Progenitor cell of endocrine pancreas (in vitro differentiated cells): ENCODE measurements around the gene SLAMF9. TPM values are rescaled to one million over a fixed set of nuclear protein-coding genes. Genes with fewer than 3 reads are reported as not detected.

Source experiments
- DNase-seq: peaks from one replicate; pipeline ENCODE4 v3.0.0; 2021; ENCODE audit warnings: low spot score; ENCODE audit not compliant: unreplicated experiment
- H3K27ac Mint-ChIP-seq: 2 replicates; pipeline ENCODE4 v1.8.0; 2021; ENCODE audit warnings: mild to moderate bottlenecking, moderate library complexity, mixed read lengths
- H3K27me3 Mint-ChIP-seq: 2 replicates; pipeline ENCODE4 v1.8.0; 2021; ENCODE audit warnings: mixed read lengths
- H3K36me3 Mint-ChIP-seq: 2 replicates; pipeline ENCODE4 v1.8.0; 2022; ENCODE audit warnings: mixed read lengths; ENCODE audit not compliant: insufficient read depth
- H3K4me1 Mint-ChIP-seq: 2 replicates; pipeline ENCODE4 v1.8.0; 2021; ENCODE audit warnings: low read depth, mixed read lengths
- H3K4me3 Mint-ChIP-seq: 2 replicates; pipeline ENCODE4 v1.8.0; 2021; ENCODE audit warnings: low read depth, mild to moderate bottlenecking, moderate library complexity, mixed read lengths
- H3K9me3 Mint-ChIP-seq: 2 replicates; pipeline ENCODE4 v1.8.0; 2021; ENCODE audit warnings: low read depth, mixed read lengths
- total RNA-seq: library from RNA; stranded (reverse); gene quantifications from 2 replicates; pipeline ENCODE4 v1.2.1, GENCODE V29; 2021
- TF ChIP-seq, protein P1 (sequence below): fragments of 200-600 bp; sonication (generic); IDR thresholded peaks from one replicate; pipeline ENCODE4 v1.5.0; 2021; ENCODE audit warnings: antibody characterized with exemption, mild to moderate bottlenecking; ENCODE audit not compliant: unreplicated experiment

Gene SLAMF9
- total RNA-seq, 1 donor from 2014 or later, result not detected

DNA sequence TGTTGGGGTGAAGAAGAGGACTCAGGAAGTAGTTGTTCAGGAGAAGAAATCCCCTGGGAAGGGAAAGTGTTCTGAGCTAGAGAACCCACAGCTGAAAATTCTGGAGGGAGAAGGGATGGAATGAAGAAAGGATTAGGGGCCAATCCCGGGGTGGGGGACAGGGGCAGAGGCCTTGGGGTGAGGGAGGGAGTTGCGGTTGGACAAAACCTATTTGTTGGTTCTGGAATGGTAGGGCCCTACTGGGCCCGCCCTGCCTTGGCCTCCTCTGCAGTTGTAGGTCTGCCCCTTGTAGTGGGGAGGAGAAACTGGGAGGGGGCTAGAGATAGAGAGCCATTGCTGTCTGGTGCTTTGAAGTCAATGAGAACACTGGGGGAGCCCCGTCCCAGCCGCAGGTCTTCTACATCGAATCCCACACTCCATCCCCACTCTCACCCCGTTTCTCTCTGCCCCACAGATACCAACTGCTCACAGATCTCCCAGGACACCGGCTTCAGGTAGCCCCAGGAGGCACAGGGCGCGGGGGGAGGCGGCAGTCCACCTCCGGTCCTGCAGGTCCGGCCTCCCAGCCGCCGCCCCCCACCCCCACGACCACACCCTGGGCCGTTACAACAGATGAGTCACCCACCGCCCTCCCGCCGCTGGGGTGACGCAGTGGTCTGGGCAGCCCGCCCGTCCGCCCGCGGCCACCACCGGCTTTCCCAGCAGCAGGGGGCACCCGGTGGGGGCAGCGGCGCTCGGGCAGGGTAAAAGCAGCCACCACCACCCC lies 29.8 kb downstream of the SLAMF9 start:
- Mint-ChIP-seq H3K9me3 (no peaks in the 10 kb centered on the region), H3K27me3 (no peaks in the 10 kb centered on the region), H3K36me3 (peaks cover 20% of the 10 kb centered on the region), H3K4me3 (peak overlapping the region; percentile 94), H3K27ac (peak overlapping the region; percentile 97), H3K4me1 (peaks cover 38% of the 10 kb centered on the region)
- TF ChIP-seq, protein P1, sequence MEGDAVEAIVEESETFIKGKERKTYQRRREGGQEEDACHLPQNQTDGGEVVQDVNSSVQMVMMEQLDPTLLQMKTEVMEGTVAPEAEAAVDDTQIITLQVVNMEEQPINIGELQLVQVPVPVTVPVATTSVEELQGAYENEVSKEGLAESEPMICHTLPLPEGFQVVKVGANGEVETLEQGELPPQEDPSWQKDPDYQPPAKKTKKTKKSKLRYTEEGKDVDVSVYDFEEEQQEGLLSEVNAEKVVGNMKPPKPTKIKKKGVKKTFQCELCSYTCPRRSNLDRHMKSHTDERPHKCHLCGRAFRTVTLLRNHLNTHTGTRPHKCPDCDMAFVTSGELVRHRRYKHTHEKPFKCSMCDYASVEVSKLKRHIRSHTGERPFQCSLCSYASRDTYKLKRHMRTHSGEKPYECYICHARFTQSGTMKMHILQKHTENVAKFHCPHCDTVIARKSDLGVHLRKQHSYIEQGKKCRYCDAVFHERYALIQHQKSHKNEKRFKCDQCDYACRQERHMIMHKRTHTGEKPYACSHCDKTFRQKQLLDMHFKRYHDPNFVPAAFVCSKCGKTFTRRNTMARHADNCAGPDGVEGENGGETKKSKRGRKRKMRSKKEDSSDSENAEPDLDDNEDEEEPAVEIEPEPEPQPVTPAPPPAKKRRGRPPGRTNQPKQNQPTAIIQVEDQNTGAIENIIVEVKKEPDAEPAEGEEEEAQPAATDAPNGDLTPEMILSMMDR, result no peak
- peak; percentile 42 for DNase-seq

DNA sequence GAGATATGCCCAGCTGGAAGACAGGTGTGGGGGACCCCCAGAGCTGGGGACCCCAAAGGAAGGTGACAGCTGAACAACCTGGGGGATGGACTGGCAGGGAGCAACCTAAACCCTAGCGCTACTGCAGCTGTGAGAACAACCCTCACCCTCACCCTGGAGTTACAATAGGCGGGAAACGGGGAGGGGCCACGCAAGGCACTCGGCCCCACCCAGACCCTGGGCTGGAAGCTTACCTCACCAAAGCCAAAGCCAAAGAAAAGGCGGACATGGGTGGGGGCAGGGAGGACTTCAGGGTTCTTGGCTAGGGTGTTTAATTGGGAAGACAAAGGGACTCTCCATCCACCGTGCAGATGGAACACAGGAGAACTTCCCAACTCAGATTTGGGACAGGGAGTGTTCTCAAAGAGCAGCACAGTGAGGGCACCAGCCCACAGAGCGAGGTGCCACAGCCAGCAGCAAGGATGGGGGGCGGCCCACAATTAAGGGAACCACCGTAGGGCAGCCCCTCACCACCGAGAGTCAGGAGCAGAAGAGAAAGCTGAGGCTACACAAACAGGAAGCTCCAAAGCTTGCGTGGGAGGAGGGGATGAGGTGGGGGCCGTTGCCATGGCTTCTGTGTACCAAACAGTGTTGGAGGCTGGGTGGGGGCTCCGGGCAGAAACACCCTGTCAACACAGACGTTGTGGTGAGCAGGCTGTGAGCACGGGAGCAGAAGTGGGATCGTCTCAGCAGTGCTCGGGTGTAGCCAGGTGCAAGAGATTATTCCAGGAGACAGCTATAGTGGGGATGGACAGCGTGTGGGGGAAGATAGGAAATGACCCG lies 30.6 kb downstream of the SLAMF9 start:
- TF ChIP-seq, protein P1, result no peak
- Mint-ChIP-seq H3K27ac (peak overlapping the region; percentile 95), H3K4me1 (peaks cover 38% of the 10 kb centered on the region), H3K27me3 (no peaks in the 10 kb centered on the region), H3K36me3 (peaks cover 18% of the 10 kb centered on the region), H3K4me3 (peak overlapping the region; percentile 94), H3K9me3 (no peaks in the 10 kb centered on the region)
- peak; percentile 39 for DNase-seq

GRCh38 chr1:159922511-159923202 lies 31.4 kb downstream of the SLAMF9 start:
- Mint-ChIP-seq H3K4me1 (peaks cover 44% of the 10 kb centered on the region), H3K27me3 (no peaks in the 10 kb centered on the region), H3K27ac (peak overlapping the region; percentile 95), H3K4me3 (peak overlapping the region; percentile 94), H3K36me3 (peaks cover 25% of the 10 kb centered on the region), H3K9me3 (no peaks in the 10 kb centered on the region)
- TF ChIP-seq, protein P1, result no peak
- DNase-seq, result no peak

DNA sequence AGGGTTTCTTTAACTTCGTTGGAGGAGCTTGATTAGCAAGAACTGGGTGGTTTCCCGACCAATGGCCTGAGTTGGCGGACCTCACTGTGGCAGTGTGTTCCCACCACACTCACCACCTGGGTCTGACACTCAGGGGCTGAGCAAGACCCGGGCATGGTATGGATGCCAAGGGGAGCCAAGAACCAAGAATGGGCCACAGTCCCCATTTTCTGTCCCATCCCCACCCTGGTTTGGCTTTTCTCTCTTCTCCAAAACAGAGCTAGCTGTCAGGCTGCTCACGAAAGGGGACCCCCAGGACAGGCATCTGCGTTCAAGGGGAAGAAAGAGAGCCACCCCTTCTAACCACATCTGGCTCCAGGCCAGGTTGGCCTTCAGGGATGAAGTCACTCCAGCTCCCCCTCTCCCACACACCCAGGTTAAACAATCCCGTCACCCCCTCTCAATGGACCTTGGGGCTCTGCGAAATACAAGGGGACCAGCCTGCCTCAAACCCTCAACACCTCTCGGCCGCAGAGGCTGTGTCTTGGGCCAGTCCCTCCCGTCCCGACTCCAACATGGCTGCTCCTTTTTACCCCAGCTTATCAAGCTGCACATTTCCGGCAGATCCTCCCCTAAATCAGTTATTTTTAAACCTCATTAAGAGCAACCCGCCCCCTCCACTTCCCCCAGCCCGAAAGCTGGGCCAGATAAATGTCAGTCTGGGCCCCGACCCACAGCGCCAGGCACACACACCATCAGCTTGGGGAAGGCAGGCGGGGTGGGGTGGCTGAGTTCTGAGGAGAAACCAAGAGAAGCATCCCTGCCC lies 32.1 kb downstream of the SLAMF9 start:
- Mint-ChIP-seq H3K36me3 (peaks cover 24% of the 10 kb centered on the region), H3K4me1 (peaks cover 48% of the 10 kb centered on the region), H3K27me3 (no peaks in the 10 kb centered on the region), H3K27ac (no peak overlapping the region), H3K9me3 (no peaks in the 10 kb centered on the region), H3K4me3 (peak overlapping the region; percentile 94)
- TF ChIP-seq, protein P1, result no peak
- no peak for DNase-seq
